ENCODE results near the gene POLA2. TPM values are rescaled to one million over a fixed set of nuclear protein-coding genes. Genes with fewer than 3 reads are reported as not detected.

POLA2 gene
- total RNA-seq, 2 experiments from 2014 or later = 79.8 to 89.5 TPM

DNA sequence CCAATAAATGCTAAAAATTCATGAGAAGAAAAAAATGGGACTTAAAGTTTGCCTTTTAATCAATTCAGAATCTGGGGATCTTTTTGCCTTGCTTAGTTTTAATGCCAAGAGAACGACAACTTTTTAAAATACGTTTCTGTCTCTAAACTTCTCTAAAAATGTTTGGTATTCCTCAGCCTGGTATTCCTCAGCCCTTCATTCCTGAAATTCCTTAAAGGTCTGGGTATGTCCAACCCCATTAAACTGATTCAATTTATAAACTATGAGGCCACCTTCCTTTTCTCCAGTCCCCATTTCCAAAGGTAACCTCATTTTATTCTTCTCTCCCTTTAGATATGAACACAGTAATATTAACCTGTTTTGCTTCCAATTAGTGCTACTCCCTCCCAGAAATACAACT, 16.6 kb downstream of the POLA2 start:
- H3K9me3 Mint-ChIP-seq (ENCODE audit: low read depth) = no peaks in the 10 kb centered on the region
- ATAC-seq (no peak), DNase-seq (no peak)
- H3K27me3 Mint-ChIP-seq = no peaks in the 10 kb centered on the region
- no peak overlapping the region for H3K4me3 Mint-ChIP-seq
- no peak overlapping the region for H3K27ac Mint-ChIP-seq
- H3K4me1 Mint-ChIP-seq = peaks cover 24% of the 10 kb centered on the region
- CTCF ChIA-PET = interaction anchor here (2.4 to 8.8 kb wide), 3 partner anchors 16 to 53 kb away, joined by 9 to 81 read pairs (median 15); partner anchors contain the start of genes CDC42EP2, DPF2 and POLA2
- H3K36me3 Mint-ChIP-seq = peaks cover 54% of the 10 kb centered on the region

DNA sequence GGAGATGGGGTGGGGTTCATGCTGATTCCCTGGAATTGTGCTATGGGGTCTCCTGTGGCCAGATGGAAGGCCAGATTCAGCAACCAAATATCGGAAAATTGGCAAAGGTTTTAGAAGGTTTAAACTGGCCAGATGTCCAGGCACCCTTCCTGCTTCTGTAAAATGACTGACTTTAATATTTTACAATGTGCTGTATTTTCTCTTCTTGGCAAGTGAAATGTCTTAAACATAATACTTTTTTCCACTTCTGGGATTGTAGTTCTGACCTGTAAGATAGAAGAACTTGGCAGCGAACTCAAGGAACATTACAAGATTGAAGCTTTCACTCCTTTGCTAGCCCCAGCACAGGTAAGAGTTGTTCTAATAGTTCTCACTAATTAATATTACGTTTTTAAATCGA, 17.5 kb downstream of the POLA2 start:
- peak overlapping the region; percentile 62 for H3K27ac Mint-ChIP-seq
- H3K27me3 Mint-ChIP-seq = no peaks in the 10 kb centered on the region
- no peak overlapping the region for H3K4me3 Mint-ChIP-seq
- H3K9me3 Mint-ChIP-seq (ENCODE audit: low read depth) = no peaks in the 10 kb centered on the region
- DNase-seq (no peak), ATAC-seq (no peak)
- CTCF ChIA-PET = interaction anchor here (0.8 to 8.8 kb wide), 6 partner anchors 10 to 55 kb away, joined by 3 to 81 read pairs (median 6); partner anchors contain the start of genes CDC42EP2, DPF2 and POLA2
- peaks cover 24% of the 10 kb centered on the region for H3K4me1 Mint-ChIP-seq
- H3K36me3 Mint-ChIP-seq = peaks cover 57% of the 10 kb centered on the region

DNA sequence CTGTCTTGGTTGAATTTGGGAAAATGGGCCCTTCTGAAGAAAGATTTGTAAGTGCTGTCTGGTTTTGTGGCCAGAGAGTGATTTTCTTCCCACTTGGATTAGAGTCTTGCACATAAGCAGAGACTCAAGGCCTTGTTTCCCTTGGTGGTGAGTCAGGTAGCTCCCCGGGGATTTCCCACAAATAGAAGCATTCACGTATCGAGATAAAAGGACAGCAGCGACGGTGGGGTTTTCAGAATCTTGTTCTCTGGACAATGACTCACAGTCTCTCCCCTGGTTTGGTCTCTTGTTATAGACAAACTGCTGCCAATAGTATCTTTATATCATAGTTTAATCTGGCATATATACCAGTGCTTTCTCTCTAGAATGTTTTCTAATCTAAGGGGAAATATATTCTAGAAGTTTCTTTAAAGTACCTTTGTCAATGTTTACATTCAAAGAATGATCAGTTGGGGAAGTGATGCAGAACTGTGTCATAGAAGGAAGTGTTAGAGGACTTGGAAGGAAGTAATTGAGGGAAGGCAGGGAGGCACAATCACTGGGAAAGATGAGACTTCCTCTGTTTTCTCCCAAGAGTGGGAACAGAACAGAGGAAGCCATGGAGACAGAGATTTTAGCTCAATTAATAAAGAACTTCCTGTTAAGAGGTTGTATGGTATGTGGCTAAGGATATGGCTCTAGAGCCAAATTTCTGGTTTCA, 18.1 kb downstream of the POLA2 start:
- DNase-seq = peak; percentile 61
- H3K27me3 Mint-ChIP-seq = no peaks in the 10 kb centered on the region
- no peaks in the 10 kb centered on the region for H3K9me3 Mint-ChIP-seq (ENCODE audit: low read depth)
- H3K4me1 Mint-ChIP-seq = peaks cover 24% of the 10 kb centered on the region
- H3K36me3 Mint-ChIP-seq = peaks cover 61% of the 10 kb centered on the region
- ATAC-seq = peak; percentile 68
- H3K4me3 Mint-ChIP-seq = no peak overlapping the region
- H3K27ac Mint-ChIP-seq = peak overlapping the region; percentile 62
- CTCF ChIA-PET = interaction anchor here (0.8 to 8.8 kb wide), 8 partner anchors 9 to 55 kb away, joined by 3 to 81 read pairs (median 4); partner anchors contain the start of genes CDC42EP2, DPF2 and POLA2

DNA sequence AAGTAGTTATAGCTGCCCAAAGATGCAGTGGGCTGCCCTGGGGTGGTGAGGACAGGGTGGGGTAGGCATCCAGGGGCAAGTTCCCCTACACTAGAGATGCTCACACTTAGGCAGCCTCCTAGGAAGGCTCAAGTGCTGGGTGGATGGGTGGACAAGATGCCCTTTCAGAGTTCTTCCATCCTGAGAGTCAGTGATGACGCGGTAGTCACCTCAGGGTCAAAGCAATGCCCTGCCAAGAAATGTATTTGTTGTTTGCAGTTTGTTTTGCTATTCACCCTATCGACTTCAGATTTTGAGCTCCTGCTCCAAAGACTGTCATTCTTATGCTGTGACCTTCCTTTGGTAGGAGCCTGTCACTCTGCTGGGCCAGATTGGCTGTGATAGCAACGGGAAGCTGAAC, 18.9 kb downstream of the POLA2 start:
- no peak for ATAC-seq
- no peak overlapping the region for H3K4me3 Mint-ChIP-seq
- no peaks in the 10 kb centered on the region for H3K9me3 Mint-ChIP-seq (ENCODE audit: low read depth)
- peak overlapping the region; percentile 62 for H3K27ac Mint-ChIP-seq
- H3K27me3 Mint-ChIP-seq = no peaks in the 10 kb centered on the region
- H3K36me3 Mint-ChIP-seq = peaks cover 62% of the 10 kb centered on the region
- peaks cover 24% of the 10 kb centered on the region for H3K4me1 Mint-ChIP-seq
- no peak for DNase-seq
- CTCF ChIA-PET = interaction anchor here (0.8 to 8.8 kb wide), 7 partner anchors 13 to 54 kb away, joined by 3 to 81 read pairs (median 4); partner anchors contain the start of genes CDC42EP2, DPF2 and POLA2

DNA sequence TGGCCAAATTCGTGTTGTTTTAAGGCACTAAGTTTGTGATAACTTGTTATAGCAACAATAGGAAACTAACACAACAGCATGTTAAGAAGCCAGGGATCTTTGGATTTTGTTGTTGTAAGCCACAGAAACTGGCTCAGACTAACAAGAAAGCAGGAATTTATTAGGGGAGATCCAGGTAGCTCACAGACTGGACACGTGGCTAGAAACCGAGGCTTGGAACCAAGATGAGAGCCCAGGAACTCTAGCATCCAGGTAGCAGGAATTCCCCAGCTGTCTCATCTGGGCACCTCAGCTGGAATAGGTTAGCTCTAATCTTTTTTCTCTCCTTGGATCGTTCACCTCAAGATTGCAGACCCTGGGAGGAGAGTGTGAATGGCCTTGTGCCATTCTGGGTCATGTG, 24.9 kb downstream of the POLA2 start:
- Mint-ChIP-seq H3K36me3 (peaks cover 49% of the 10 kb centered on the region), H3K27ac (no peak overlapping the region), H3K9me3 (ENCODE audit: low read depth) (no peaks in the 10 kb centered on the region), H3K4me1 (peaks cover 5% of the 10 kb centered on the region), H3K27me3 (no peaks in the 10 kb centered on the region), H3K4me3 (no peak overlapping the region)
- no peak for ATAC-seq
- CTCF ChIA-PET = interaction anchor here (1.0 to 1.7 kb wide), 6 partner anchors 11 to 105 kb away, joined by 3 to 4 read pairs (median 3); partner anchors contain the start of gene CAPN1
- no peak for DNase-seq

DNA sequence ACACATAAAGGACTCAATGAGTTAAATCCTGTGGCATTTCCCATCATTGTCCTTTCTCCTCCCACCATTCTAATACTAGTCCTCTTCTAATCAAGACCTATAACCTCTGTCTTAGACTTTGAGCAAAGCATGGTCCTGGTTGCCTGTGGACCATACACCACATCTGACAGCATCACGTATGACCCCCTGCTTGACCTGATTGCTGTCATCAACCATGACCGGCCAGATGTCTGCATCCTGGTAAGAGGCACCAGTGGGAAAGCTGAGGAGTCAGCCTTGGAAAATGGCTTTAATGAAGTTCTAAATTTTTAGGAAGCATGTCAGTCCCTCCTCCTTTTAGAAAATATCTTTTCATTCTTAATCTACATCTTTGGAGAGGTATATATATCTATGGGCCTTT, 25.8 kb downstream of the POLA2 start:
- no peak overlapping the region for H3K4me3 Mint-ChIP-seq
- CTCF ChIA-PET = interaction anchor here (1.0 to 1.6 kb wide), 4 partner anchors 22 to 129 kb away, joined by 3 to 6 read pairs (median 4); no protein-coding TSS in a partner anchor
- DNase-seq (no peak), ATAC-seq (no peak)
- no peaks in the 10 kb centered on the region for H3K9me3 Mint-ChIP-seq (ENCODE audit: low read depth)
- H3K4me1 Mint-ChIP-seq = peaks cover 5% of the 10 kb centered on the region
- H3K27ac Mint-ChIP-seq = no peak overlapping the region
- H3K36me3 Mint-ChIP-seq = peaks cover 47% of the 10 kb centered on the region
- no peaks in the 10 kb centered on the region for H3K27me3 Mint-ChIP-seq

DNA sequence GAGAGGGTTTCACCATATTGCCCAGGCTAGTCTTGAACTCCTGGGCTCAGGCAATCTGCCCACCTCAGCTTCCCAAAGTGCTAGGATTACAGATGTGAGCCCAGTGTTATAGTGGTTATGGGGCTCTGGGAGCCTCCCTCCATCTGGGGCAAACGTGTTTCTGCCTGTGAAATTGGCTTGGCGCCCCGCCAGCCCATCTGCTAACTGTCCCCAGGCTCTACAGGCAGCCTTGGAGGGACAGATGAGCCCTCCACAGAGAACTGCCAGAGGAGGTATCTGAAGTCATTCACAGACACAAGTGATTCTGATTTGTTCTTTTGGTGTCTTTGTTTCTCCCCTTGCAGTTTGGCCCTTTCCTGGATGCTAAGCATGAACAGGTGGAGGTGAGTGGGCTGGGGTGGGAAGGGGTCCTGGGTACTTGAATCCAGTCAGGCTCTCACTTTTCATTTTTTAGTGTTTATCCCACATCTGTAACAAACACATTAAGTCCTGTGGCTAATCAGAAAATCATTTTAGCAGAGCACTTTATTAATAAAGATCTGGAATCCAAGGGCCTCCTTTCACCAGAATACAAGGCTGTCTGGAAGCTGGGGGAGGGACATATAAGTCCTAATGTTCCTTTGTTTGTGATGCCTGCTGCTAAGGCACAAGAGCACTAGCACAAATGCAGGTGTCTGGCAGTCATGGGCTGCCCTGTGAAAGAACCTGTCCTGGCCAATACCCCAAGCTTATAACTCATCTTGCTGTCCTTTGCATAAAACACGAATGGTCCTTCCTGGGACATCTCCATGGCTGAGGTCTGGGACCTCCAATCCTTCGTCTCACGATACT, 27.2 kb downstream of the POLA2 start:
- H3K27me3 Mint-ChIP-seq = no peaks in the 10 kb centered on the region

DNA sequence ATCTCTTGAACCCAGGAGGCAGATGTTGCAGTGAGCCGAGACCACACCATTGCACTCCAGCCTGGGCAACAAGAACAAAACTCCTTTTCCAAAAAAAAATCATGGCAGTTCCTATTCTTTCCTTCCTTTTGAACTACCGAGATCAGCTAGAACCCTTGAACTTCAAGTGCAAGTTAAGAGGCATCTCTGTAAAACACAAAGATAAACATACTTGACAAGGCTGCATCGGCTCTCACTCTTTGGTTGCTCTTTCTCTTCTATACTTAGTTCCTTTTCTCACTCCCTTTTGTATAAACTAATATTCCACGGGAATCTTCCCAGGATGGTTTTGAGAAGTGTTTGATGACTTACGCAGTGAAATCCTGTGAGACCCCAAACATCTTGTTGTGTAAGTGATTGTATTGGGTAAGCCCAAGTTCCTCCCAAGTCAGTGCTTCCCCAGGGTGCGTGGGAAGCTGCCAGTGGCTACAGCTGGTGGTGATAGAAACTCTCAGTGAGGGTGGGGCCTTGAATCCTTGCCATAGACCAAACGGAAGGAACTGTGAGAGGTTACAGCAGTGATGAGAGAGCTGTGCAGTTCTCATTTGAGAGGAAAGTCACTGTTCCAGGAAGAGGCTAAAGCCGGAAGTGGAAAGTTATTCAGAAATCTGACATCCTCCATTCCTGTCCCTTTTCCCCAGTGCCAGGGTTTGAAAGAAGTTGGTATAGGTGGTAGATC, 28.8 kb downstream of the POLA2 start:
- Mint-ChIP-seq H3K9me3 (ENCODE audit: low read depth) (no peaks in the 10 kb centered on the region), H3K27ac (peak overlapping the region; percentile 47), H3K36me3 (peaks cover 47% of the 10 kb centered on the region), H3K4me3 (no peak overlapping the region), H3K27me3 (no peaks in the 10 kb centered on the region), H3K4me1 (peaks cover 5% of the 10 kb centered on the region)
- ATAC-seq (peak; percentile 23), DNase-seq (no peak)
- CTCF ChIA-PET = no interaction called here

More for the DNA sequence above, 27.2 kb downstream of the POLA2 start:
- peaks cover 47% of the 10 kb centered on the region for H3K36me3 Mint-ChIP-seq
- DNase-seq (no peak), ATAC-seq (no peak)
- CTCF ChIA-PET = interaction anchor here (1.0 to 1.1 kb wide), 4 partner anchors 9 to 127 kb away, joined by 3 to 6 read pairs (median 3); no protein-coding TSS in a partner anchor
- H3K27ac Mint-ChIP-seq = no peak overlapping the region
- no peak overlapping the region for H3K4me3 Mint-ChIP-seq
- H3K4me1 Mint-ChIP-seq = peaks cover 5% of the 10 kb centered on the region
- no peaks in the 10 kb centered on the region for H3K9me3 Mint-ChIP-seq (ENCODE audit: low read depth)

DNA sequence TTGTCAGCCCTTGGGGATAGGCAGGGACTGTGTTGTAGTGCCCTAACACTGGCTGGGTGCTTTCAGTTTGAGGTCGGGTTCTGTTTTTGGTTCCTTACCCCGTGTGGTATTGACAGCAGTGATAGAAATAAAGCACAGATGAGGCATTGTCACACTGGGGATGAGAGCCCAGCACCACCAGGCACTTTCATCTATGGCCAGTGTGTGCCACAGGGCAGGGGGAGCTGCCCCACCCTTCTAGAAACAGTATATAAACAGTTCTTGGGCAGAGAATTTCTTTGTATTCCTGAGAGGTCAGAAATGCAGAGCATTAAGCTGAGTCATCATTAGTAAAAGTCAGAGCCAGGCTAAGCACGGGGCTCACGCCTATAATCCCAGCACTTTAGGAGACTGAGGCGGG, 29.9 kb downstream of the POLA2 start:
- CTCF ChIA-PET = no interaction called here
- peaks cover 5% of the 10 kb centered on the region for H3K4me1 Mint-ChIP-seq
- no peaks in the 10 kb centered on the region for H3K9me3 Mint-ChIP-seq (ENCODE audit: low read depth)
- H3K4me3 Mint-ChIP-seq = no peak overlapping the region
- no peaks in the 10 kb centered on the region for H3K27me3 Mint-ChIP-seq
- no peak overlapping the region for H3K27ac Mint-ChIP-seq
- no peak for DNase-seq
- peaks cover 50% of the 10 kb centered on the region for H3K36me3 Mint-ChIP-seq
- no peak for ATAC-seq

DNA sequence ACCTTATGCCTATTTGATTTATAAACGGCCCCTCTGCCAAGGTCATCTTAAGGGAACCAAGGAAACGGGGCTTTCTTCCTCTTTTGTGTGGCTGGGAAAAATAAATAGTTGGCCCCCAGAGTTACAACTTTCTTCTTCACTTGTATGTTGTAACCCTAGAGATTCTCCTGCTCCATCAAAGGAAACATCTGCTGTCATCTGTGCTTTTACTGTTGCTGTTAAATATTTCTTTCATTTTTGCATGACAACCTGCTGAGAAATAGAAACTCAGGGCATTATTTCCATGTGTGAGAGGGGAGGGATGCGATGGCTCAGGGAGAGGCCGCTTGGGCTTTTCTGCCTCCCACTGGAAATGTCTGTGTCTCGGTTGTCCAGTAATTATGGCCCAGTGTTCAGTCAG, 31.1 kb downstream of the POLA2 start:
- Mint-ChIP-seq H3K27ac (no peak overlapping the region), H3K4me1 (peaks cover 5% of the 10 kb centered on the region), H3K36me3 (peaks cover 49% of the 10 kb centered on the region), H3K9me3 (ENCODE audit: low read depth) (no peaks in the 10 kb centered on the region), H3K4me3 (no peak overlapping the region), H3K27me3 (no peaks in the 10 kb centered on the region)
- CTCF ChIA-PET = interaction anchor here (1.2 kb wide), 1 partner anchor 174 kb away, joined by 5 read pairs; no protein-coding TSS in a partner anchor
- no peak for ATAC-seq
- no peak for DNase-seq

DNA sequence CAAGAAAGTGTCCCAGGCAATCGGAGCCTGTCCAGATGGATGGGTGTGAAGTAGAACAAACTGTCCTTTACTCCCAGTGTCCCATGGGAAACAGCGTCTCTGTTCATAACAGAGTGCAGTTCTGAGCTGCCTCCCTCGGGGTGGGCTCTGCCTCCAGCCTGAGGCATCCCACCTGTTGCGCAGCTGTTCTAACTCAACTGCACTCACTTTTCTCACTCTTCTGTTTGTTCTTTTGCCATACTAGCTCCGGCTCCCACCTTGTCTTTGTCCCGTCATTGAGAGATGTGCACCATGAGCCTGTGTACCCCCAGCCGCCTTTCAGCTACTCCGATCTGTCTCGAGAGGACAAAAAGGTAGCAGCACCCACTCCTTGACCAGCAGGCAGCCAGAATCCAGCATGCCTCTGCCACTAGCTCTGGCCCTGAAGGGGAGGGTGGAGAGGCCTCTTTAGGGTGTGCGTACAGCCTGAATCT, 32.2 kb downstream of the POLA2 start:
- Mint-ChIP-seq H3K27ac (no peak overlapping the region), H3K4me3 (no peak overlapping the region), H3K9me3 (ENCODE audit: low read depth) (no peaks in the 10 kb centered on the region), H3K27me3 (no peaks in the 10 kb centered on the region), H3K36me3 (peaks cover 47% of the 10 kb centered on the region), H3K4me1 (peaks cover 5% of the 10 kb centered on the region)
- ATAC-seq (no peak), DNase-seq (no peak)
- CTCF ChIA-PET = interaction anchor here (1.0 to 3.1 kb wide), 5 partner anchors 14 to 87 kb away, joined by 3 to 17 read pairs (median 4); partner anchors contain the start of gene CDC42EP2

DNA sequence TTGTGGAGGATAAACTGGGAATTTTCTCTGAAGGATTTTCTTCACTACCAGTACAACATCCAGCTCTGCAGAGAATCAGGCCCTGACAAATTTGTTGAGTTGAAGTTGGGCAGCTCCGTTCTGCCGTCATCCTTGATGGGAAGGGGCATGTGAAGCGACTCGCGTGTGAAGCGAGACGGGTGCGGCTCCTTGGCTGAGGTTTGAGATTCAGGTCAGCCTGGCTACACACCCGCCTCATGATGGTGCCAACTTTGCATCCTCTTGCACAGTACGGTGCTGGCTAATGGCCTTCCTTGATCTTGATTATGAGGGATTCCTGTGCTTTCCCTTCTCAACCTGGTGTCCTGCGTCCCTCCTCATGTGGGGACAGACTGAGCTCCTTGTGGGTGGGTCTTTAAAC, 33.2 kb downstream of the POLA2 start:
- Mint-ChIP-seq H3K27me3 (no peaks in the 10 kb centered on the region), H3K4me1 (peaks cover 5% of the 10 kb centered on the region), H3K9me3 (ENCODE audit: low read depth) (no peaks in the 10 kb centered on the region), H3K4me3 (no peak overlapping the region), H3K27ac (no peak overlapping the region), H3K36me3 (peaks cover 44% of the 10 kb centered on the region)
- CTCF ChIA-PET = interaction anchor here (1.1 to 3.1 kb wide), 3 partner anchors 20 to 70 kb away, joined by 3 to 17 read pairs (median 4); partner anchors contain the start of gene CDC42EP2
- ATAC-seq = no peak
- DNase-seq = no peak

Measured in activated CD8-positive, alpha-beta memory T cell treated with anti-CD3 and anti-CD28 coated beads, Interleukin-2, amount 10 ng/mL, durations not matched to agents 7 days and 5 days (primary cell).